ENCODE data around the gene PRKAR2A. TPM values are rescaled to one million over a fixed set of nuclear protein-coding genes. Genes with fewer than 3 reads are reported as not detected.

Gene PRKAR2A
- total and polyA plus RNA-seq, 10 of the 15 experiments (the other 5 are each of a cell fraction or from before 2014, with no cell fraction given): 9.8 to 46.2 (median 13.2) TPM

- ATAC-seq: peak; percentile 29; the same call in 2 of the 3 replicates
- BruUV-seq (replicated peaks): no TSS peak
- 100% methylated on average over 2 of the region's 2 CpGs for WGBS (ENCODE audit: insufficient coverage, insufficient replicate concordance, low lambda C conversion rate, missing lambda C conversion rate)
Observed at GRCh38 chr3:48711727-48712126, 135.9 kb downstream of the PRKAR2A start.

GRCh38 chr3:48709051-48709461, 138.6 kb downstream of the PRKAR2A start:
- in situ Hi-C loops (cut with MboI): no loop called here
- ATAC-seq (no peak; the same call in 2 of the 3 replicates), DNase-seq (ENCODE audit: low read depth, low spot score) (no peak), FAIRE-seq (no peak)
- WGBS (ENCODE audit: insufficient coverage, insufficient replicate concordance, low lambda C conversion rate, missing lambda C conversion rate): 63% methylated on average over 7 of the region's 7 CpGs
- no peak overlapping the region for H3K4me2 ChIP-seq (ENCODE audit: control insufficient read depth, insufficient read depth)
- no peak overlapping the region for H3K4me3 ChIP-seq
- SMC1A ChIA-PET (ENCODE audit: uncharacterized antibody, unreplicated experiment): interaction anchor here (0.7 kb wide), 1 partner anchor 446 kb away, joined by 3 read pairs; no protein-coding TSS in a partner anchor
- H4K20me1 ChIP-seq (ENCODE audit: control insufficient read depth, insufficient read depth): peaks cover 11% of the 10 kb centered on the region
- RAD21 ChIA-PET (ENCODE audit: unreplicated experiment): no interaction called here
- H3K9ac ChIP-seq (ENCODE audit: control insufficient read depth, insufficient read depth, low read length): no peak overlapping the region
- H2AFZ ChIP-seq (ENCODE audit: control insufficient read depth, low read depth, low read length): no peak overlapping the region
- H3K27me3 ChIP-seq (replicated peaks in 1 of 2; ENCODE audit: control insufficient read depth in 2 of 2, insufficient read depth in 2 of 2, low read length in 1 of 2): no peaks in the 10 kb centered on the region
- no peaks in the 10 kb centered on the region for H3K9me3 ChIP-seq (replicated peaks; ENCODE audit: control insufficient read depth, insufficient read depth, low read length)
- H3K79me2 ChIP-seq (ENCODE audit: control insufficient read depth, insufficient read depth, low read length): peaks cover 76% of the 10 kb centered on the region
- peak overlapping the region; percentile 24 for H3K27ac ChIP-seq (ENCODE audit: control insufficient read depth, insufficient read depth)
- CTCF ChIA-PET: no interaction called here
- TSS peak; percentile 40 for BruUV-seq (replicated peaks)
- TF ChIP-seq, protein P1, sequence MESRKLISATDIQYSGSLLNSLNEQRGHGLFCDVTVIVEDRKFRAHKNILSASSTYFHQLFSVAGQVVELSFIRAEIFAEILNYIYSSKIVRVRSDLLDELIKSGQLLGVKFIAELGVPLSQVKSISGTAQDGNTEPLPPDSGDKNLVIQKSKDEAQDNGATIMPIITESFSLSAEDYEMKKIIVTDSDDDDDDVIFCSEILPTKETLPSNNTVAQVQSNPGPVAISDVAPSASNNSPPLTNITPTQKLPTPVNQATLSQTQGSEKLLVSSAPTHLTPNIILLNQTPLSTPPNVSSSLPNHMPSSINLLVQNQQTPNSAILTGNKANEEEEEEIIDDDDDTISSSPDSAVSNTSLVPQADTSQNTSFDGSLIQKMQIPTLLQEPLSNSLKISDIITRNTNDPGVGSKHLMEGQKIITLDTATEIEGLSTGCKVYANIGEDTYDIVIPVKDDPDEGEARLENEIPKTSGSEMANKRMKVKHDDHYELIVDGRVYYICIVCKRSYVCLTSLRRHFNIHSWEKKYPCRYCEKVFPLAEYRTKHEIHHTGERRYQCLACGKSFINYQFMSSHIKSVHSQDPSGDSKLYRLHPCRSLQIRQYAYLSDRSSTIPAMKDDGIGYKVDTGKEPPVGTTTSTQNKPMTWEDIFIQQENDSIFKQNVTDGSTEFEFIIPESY (IDR thresholded peaks at IDR 0.05): no peak
- TF ChIP-seq POLR2AphosphoS5 (IDR thresholded peaks at IDR 0.05; ENCODE audit: low read length): 0 out of 2 replicates have a peak, but pooled peaks have one; percentile 30
- TF ChIP-seq, protein P2, sequence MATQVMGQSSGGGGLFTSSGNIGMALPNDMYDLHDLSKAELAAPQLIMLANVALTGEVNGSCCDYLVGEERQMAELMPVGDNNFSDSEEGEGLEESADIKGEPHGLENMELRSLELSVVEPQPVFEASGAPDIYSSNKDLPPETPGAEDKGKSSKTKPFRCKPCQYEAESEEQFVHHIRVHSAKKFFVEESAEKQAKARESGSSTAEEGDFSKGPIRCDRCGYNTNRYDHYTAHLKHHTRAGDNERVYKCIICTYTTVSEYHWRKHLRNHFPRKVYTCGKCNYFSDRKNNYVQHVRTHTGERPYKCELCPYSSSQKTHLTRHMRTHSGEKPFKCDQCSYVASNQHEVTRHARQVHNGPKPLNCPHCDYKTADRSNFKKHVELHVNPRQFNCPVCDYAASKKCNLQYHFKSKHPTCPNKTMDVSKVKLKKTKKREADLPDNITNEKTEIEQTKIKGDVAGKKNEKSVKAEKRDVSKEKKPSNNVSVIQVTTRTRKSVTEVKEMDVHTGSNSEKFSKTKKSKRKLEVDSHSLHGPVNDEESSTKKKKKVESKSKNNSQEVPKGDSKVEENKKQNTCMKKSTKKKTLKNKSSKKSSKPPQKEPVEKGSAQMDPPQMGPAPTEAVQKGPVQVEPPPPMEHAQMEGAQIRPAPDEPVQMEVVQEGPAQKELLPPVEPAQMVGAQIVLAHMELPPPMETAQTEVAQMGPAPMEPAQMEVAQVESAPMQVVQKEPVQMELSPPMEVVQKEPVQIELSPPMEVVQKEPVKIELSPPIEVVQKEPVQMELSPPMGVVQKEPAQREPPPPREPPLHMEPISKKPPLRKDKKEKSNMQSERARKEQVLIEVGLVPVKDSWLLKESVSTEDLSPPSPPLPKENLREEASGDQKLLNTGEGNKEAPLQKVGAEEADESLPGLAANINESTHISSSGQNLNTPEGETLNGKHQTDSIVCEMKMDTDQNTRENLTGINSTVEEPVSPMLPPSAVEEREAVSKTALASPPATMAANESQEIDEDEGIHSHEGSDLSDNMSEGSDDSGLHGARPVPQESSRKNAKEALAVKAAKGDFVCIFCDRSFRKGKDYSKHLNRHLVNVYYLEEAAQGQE (IDR thresholded peaks at IDR 0.05; ENCODE audit: low read depth, low read length): no peak
- no peak for TF ChIP-seq PAX5 (IDR thresholded peaks at IDR 0.05; ENCODE audit: borderline replicate concordance, low read depth, low read length)
- no peak for TF ChIP-seq MXI1 (IDR thresholded peaks at IDR 0.05; ENCODE audit: low read depth, low read length)
- H3K36me3 ChIP-seq (ENCODE audit: control insufficient read depth in 2 of 2, insufficient read depth in 2 of 2, low read length in 1 of 2): peaks cover 5 to 21% of the 10 kb centered on the region in 2 experiments; a peak in 3 of 4 replicates
- intact Hi-C loops (cut with micrococcal nuclease; ENCODE audit: unreplicated experiment): no loop called here
- no peaks in the 10 kb centered on the region; the same call in 1 of the 2 replicates for H3K4me1 ChIP-seq (ENCODE audit: control insufficient read depth, insufficient read depth, low read length)
- POLR2A ChIA-PET: no interaction called here

More at GRCh38 chr3:48711727-48712126, 135.9 kb downstream of the PRKAR2A start:
- TF ChIP-seq CBFB (IDR thresholded peaks at IDR 0.05; ENCODE audit: low read depth): no peak
- TF ChIP-seq CREM (IDR thresholded peaks at IDR 0.05; ENCODE audit: low read depth): no peak
- TF ChIP-seq, protein P3, sequence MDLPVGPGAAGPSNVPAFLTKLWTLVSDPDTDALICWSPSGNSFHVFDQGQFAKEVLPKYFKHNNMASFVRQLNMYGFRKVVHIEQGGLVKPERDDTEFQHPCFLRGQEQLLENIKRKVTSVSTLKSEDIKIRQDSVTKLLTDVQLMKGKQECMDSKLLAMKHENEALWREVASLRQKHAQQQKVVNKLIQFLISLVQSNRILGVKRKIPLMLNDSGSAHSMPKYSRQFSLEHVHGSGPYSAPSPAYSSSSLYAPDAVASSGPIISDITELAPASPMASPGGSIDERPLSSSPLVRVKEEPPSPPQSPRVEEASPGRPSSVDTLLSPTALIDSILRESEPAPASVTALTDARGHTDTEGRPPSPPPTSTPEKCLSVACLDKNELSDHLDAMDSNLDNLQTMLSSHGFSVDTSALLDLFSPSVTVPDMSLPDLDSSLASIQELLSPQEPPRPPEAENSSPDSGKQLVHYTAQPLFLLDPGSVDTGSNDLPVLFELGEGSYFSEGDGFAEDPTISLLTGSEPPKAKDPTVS (IDR thresholded peaks at IDR 0.05; ENCODE audit: low read depth, low read length): no peak
- no peak for TF ChIP-seq CREB1 (IDR thresholded peaks at IDR 0.05; ENCODE audit: low read depth)
- Histone ChIP-seq H3K27me3 (replicated peaks in 1 of 2; ENCODE audit: control insufficient read depth in 2 of 2, insufficient read depth in 2 of 2, low read length in 1 of 2) (no peaks in the 10 kb centered on the region), H4K20me1 (ENCODE audit: control insufficient read depth, insufficient read depth) (peaks cover 8% of the 10 kb centered on the region), H3K4me1 (ENCODE audit: control insufficient read depth, insufficient read depth, low read length) (peaks cover 7% of the 10 kb centered on the region), H3K4me3 (no peak overlapping the region), H3K9ac (ENCODE audit: control insufficient read depth, insufficient read depth, low read length) (no peak overlapping the region), H3K9me3 (replicated peaks; ENCODE audit: control insufficient read depth, insufficient read depth, low read length) (no peaks in the 10 kb centered on the region), H2AFZ (ENCODE audit: control insufficient read depth, low read depth, low read length) (no peak overlapping the region), H3K79me2 (ENCODE audit: control insufficient read depth, insufficient read depth, low read length) (peaks cover 84% of the 10 kb centered on the region), H3K36me3 (ENCODE audit: control insufficient read depth in 2 of 2, insufficient read depth in 2 of 2, low read length in 1 of 2) (peaks cover 5 to 21% of the 10 kb centered on the region in 2 experiments; a peak in 3 of 4 replicates), H3K27ac (ENCODE audit: control insufficient read depth, insufficient read depth) (no peak overlapping the region), H3K4me2 (ENCODE audit: control insufficient read depth, insufficient read depth) (peak overlapping the region; percentile 17; the same call in 1 of the 2 replicates)
- ChIA-PET SMC1A (ENCODE audit: uncharacterized antibody, unreplicated experiment) (no interaction called here), CTCF (no interaction called here), POLR2A (interaction anchor here (0.6 kb wide), 1 partner anchor 679 kb away, joined by 4 read pairs; no protein-coding TSS in a partner anchor), RAD21 (ENCODE audit: unreplicated experiment) (no interaction called here)
- in situ Hi-C loops (cut with MboI): no loop called here
- intact Hi-C loops (cut with micrococcal nuclease; ENCODE audit: unreplicated experiment): no loop called here
- FAIRE-seq (no peak), DNase-seq (ENCODE audit: low read depth, low spot score) (no peak)
